BE2C (cell line): ENCODE measurements around the gene CAPRIN2. TPM values are rescaled to one million over a fixed set of nuclear protein-coding genes. Genes with fewer than 3 reads are reported as not detected.
A peak's percentile ranks its signal among the peaks of the same experiment; 100 is the strongest.

ENCODE experiments used
- DNase-seq: peaks from one replicate; pipeline ENCODE4 v3.0.0-alpha.2; 2020
- H3K27me3 ChIP-seq: fragments of 250-450 bp; sonication (Bioruptor Pico); 2 replicates; pipeline ENCODE4 v1.5.1; 2020; ENCODE audit warnings: mild to moderate bottlenecking
- H3K36me3 ChIP-seq: fragments of 250-450 bp; sonication (Bioruptor Pico); 2 replicates; pipeline ENCODE4 v1.5.1; 2020; ENCODE audit warnings: mild to moderate bottlenecking
- H3K4me1 ChIP-seq: fragments of 250-450 bp; sonication (Bioruptor Pico); 2 replicates; pipeline ENCODE4 v1.5.1; 2020
- H3K4me3 ChIP-seq: 2 replicates; pipeline ENCODE4 v1.5.1; 2011; ENCODE audit warnings: low read depth, low read length
- H3K9me3 ChIP-seq: fragments of 250-450 bp; sonication (Bioruptor Pico); 2 replicates; pipeline ENCODE4 v1.5.1; 2020
- CTCF ChIP-seq: IDR thresholded peaks from 2 replicates; pipeline ENCODE4 v1.5.1; 2012; ENCODE audit warnings: mild to moderate bottlenecking, low read depth, low read length
- polyA plus RNA-seq: library from polyadenylated mRNA; unstranded; fragments of >200 nt; gene quantifications from one replicate; pipeline ENCODE4 v1.2.1, GENCODE V29; 2012; ENCODE audit warnings: low read depth, missing spikeins; ENCODE audit not compliant: insufficient read length, insufficient read depth

CAPRIN2 gene
- polyA plus RNA-seq: 8.9 TPM

GRCh38 chr12:30754750-30755394, at the start of gene CAPRIN2:
CAPRIN2 (minus strand) TSS chr12:30754951; CDS start chr12:30753520, 1,431 bp downstream.
- Histone ChIP-seq H3K4me1 (peaks cover 6% of the 10 kb centered on the region), H3K36me3 (no peaks in the 10 kb centered on the region), H3K9me3 (no peaks in the 10 kb centered on the region), H3K27me3 (no peaks in the 10 kb centered on the region), H3K4me3 (peak within 1 kb of the TSS; percentile 72)
- peak; percentile 98 for DNase-seq
- peak; percentile 24; the same call in 1 of the 2 replicates for TF ChIP-seq CTCF

- no peak overlapping the region for H3K4me3 ChIP-seq
- H3K36me3 ChIP-seq: no peaks in the 10 kb centered on the region
- no peak for TF ChIP-seq CTCF
- H3K4me1 ChIP-seq: no peaks in the 10 kb centered on the region
- no peak for DNase-seq
- H3K27me3 ChIP-seq: peaks cover 15% of the 10 kb centered on the region
- H3K9me3 ChIP-seq: no peaks in the 10 kb centered on the region
Observed at GRCh38 chr12:30797689-30798088, 42.9 kb upstream of the CAPRIN2 start.

- H3K36me3 ChIP-seq: no peaks in the 10 kb centered on the region
- peaks cover 15% of the 10 kb centered on the region for H3K27me3 ChIP-seq
- H3K4me3 ChIP-seq: peak overlapping the region; percentile 50
- no peaks in the 10 kb centered on the region for H3K4me1 ChIP-seq
- TF ChIP-seq CTCF: no peak
- no peak for DNase-seq
- H3K9me3 ChIP-seq: no peaks in the 10 kb centered on the region
Observed at GRCh38 chr12:30796891-30797371, 42.2 kb upstream of the CAPRIN2 start.

- no peak for TF ChIP-seq CTCF
- Histone ChIP-seq H3K4me1 (no peaks in the 10 kb centered on the region), H3K27me3 (peaks cover 15% of the 10 kb centered on the region), H3K9me3 (no peaks in the 10 kb centered on the region), H3K4me3 (peak overlapping the region; percentile 50), H3K36me3 (no peaks in the 10 kb centered on the region)
- DNase-seq: peak; percentile 22
Observed at GRCh38 chr12:30796313-30796780, 41.6 kb upstream of the CAPRIN2 start.

- Histone ChIP-seq H3K4me1 (no peaks in the 10 kb centered on the region), H3K36me3 (no peaks in the 10 kb centered on the region), H3K9me3 (no peaks in the 10 kb centered on the region), H3K4me3 (peak overlapping the region; percentile 50), H3K27me3 (peaks cover 15% of the 10 kb centered on the region)
- TF ChIP-seq CTCF: no peak
- DNase-seq: peak; percentile 57
Observed at GRCh38 chr12:30795410-30796312, 40.9 kb upstream of the CAPRIN2 start.
